ENCODE results near the gene CACNA1I. TPM values are rescaled to one million over a fixed set of nuclear protein-coding genes. Genes with fewer than 3 reads are reported as not detected.

Gene CACNA1I
- total RNA-seq, 1 donor from 2014 or later, result 3.9 TPM

- intact Hi-C loops (cut with micrococcal nuclease), result no loop called here
Measured at GRCh38 chr22:39563571-39564428, 6.8 kb upstream of the CACNA1I start.

- intact Hi-C loops (cut with micrococcal nuclease), result no loop called here
Measured at GRCh38 chr22:39565414-39565944, 5.1 kb upstream of the CACNA1I start.

GRCh38 chr22:39567135-39567946 is 3.2 kb upstream of the CACNA1I start:
- intact Hi-C loops (cut with micrococcal nuclease), result no loop called here

- intact Hi-C loops (cut with micrococcal nuclease), result no loop called here
Measured at GRCh38 chr22:39568278-39568981, 2.1 kb upstream of the CACNA1I start.

GRCh38 chr22:39569066-39569465 is 1.5 kb upstream of the CACNA1I start:
- intact Hi-C loops (cut with micrococcal nuclease), result no loop called here

GRCh38 chr22:39570226-39570625 is 327 bp upstream of the CACNA1I start:
- intact Hi-C loops (cut with micrococcal nuclease), result no loop called here

- intact Hi-C loops (cut with micrococcal nuclease), result no loop called here
Measured at GRCh38 chr22:39571538-39571937, 985 bp downstream of the CACNA1I start.

- intact Hi-C loops (cut with micrococcal nuclease), result no loop called here
Measured at GRCh38 chr22:39574779-39575551, 4.4 kb downstream of the CACNA1I start.

GRCh38 chr22:39575552-39575825 is 4.9 kb downstream of the CACNA1I start:
- intact Hi-C loops (cut with micrococcal nuclease), result no loop called here

GRCh38 chr22:39576027-39576426 is 5.5 kb downstream of the CACNA1I start:
- intact Hi-C loops (cut with micrococcal nuclease), result no loop called here

- intact Hi-C loops (cut with micrococcal nuclease), result no loop called here
Measured at GRCh38 chr22:39577366-39577765, 6.8 kb downstream of the CACNA1I start.

- intact Hi-C loops (cut with micrococcal nuclease), result no loop called here
Measured at GRCh38 chr22:39577900-39578299, 7.3 kb downstream of the CACNA1I start.

GRCh38 chr22:39580006-39580441 is 9.5 kb downstream of the CACNA1I start:
- intact Hi-C loops (cut with micrococcal nuclease), result no loop called here

- intact Hi-C loops (cut with micrococcal nuclease), result no loop called here
Measured at GRCh38 chr22:39580795-39581194, 10.2 kb downstream of the CACNA1I start.

GRCh38 chr22:39581303-39581702 is 10.8 kb downstream of the CACNA1I start:
- intact Hi-C loops (cut with micrococcal nuclease), result no loop called here

GRCh38 chr22:39583066-39583667 is 12.6 kb downstream of the CACNA1I start:
- intact Hi-C loops (cut with micrococcal nuclease), result no loop called here

GRCh38 chr22:39589875-39590274 is 19.3 kb downstream of the CACNA1I start:
- intact Hi-C loops (cut with micrococcal nuclease), result no loop called here

GRCh38 chr22:39592081-39593065 is 21.8 kb downstream of the CACNA1I start:
- intact Hi-C loops (cut with micrococcal nuclease), result no loop called here
